ENCODE results near the gene SLC6A19.

The SLC6A19 gene

GRCh38 chr5:1166370-1166769 lies 35.0 kb upstream of the SLC6A19 start:
- DNase-seq (ENCODE audit: low spot score): no peak

GRCh38 chr5:1167361-1167727 lies 34.1 kb upstream of the SLC6A19 start:
- no peak for DNase-seq (ENCODE audit: low spot score)

- DNase-seq (ENCODE audit: low spot score): peak; percentile 81
Measured at GRCh38 chr5:1167728-1168709, 33.4 kb upstream of the SLC6A19 start.

- DNase-seq (ENCODE audit: low spot score): no peak
Measured at GRCh38 chr5:1168796-1169195, 32.6 kb upstream of the SLC6A19 start.

- DNase-seq (ENCODE audit: low spot score): no peak
Measured at GRCh38 chr5:1169211-1170115, 31.9 kb upstream of the SLC6A19 start.

- DNase-seq (ENCODE audit: low spot score): peak; percentile 77
Measured at GRCh38 chr5:1171340-1171941, 30.0 kb upstream of the SLC6A19 start.

GRCh38 chr5:1172007-1172581 lies 29.3 kb upstream of the SLC6A19 start:
- DNase-seq (ENCODE audit: low spot score): no peak

- DNase-seq (ENCODE audit: low spot score): peak; percentile 15
Measured at GRCh38 chr5:1172670-1173404, 28.6 kb upstream of the SLC6A19 start.

GRCh38 chr5:1173485-1174070 lies 27.8 kb upstream of the SLC6A19 start:
- no peak for DNase-seq (ENCODE audit: low spot score)

- DNase-seq (ENCODE audit: low spot score): peak; percentile 91
Measured at GRCh38 chr5:1174122-1174936, 27.1 kb upstream of the SLC6A19 start.

GRCh38 chr5:1175015-1175414 lies 26.4 kb upstream of the SLC6A19 start:
- DNase-seq (ENCODE audit: low spot score): no peak

- DNase-seq (ENCODE audit: low spot score): no peak
Measured at GRCh38 chr5:1175801-1176472, 25.5 kb upstream of the SLC6A19 start.

- DNase-seq (ENCODE audit: low spot score): no peak
Measured at GRCh38 chr5:1176473-1177391, 24.7 kb upstream of the SLC6A19 start.

- DNase-seq (ENCODE audit: low spot score): no peak
Measured at GRCh38 chr5:1177826-1178528, 23.4 kb upstream of the SLC6A19 start.

GRCh38 chr5:1178529-1179382 lies 22.6 kb upstream of the SLC6A19 start:
- no peak for DNase-seq (ENCODE audit: low spot score)

GRCh38 chr5:1179383-1179715 lies 22.0 kb upstream of the SLC6A19 start:
- DNase-seq (ENCODE audit: low spot score): no peak

- no peak for DNase-seq (ENCODE audit: low spot score)
Measured at GRCh38 chr5:1180096-1180495, 21.3 kb upstream of the SLC6A19 start.
